Raji (cell line): Measurements from ENCODE around the gene EPHA3.

Source experiments
- POLR2A ChIP-seq: IDR thresholded peaks from 2 replicates; pipeline ENCODE4 v1.6.1; 2011; ENCODE audit warnings: low read depth, low read length, control low read depth; ENCODE audit not compliant: insufficient read depth

The EPHA3 gene

GRCh38 chr3:89107461-89108290 lies at the start of gene EPHA3:
TSS of gene EPHA3 (plus strand) at chr3:89107621. CDS start at chr3:89107749, 128 bp downstream.
- TF ChIP-seq POLR2A, result no peak

- no peak for TF ChIP-seq POLR2A
These were observed 49.0 kb upstream of the EPHA3 start for GRCh38 chr3:89058371-89058770.

- TF ChIP-seq POLR2A, result no peak
These were observed 48.1 kb upstream of the EPHA3 start for GRCh38 chr3:89059211-89059925.

GRCh38 chr3:89061259-89061658 lies 46.2 kb upstream of the EPHA3 start:
- no peak for TF ChIP-seq POLR2A

- TF ChIP-seq POLR2A, result no peak
These were observed 39.7 kb upstream of the EPHA3 start for GRCh38 chr3:89067736-89068135.

- no peak for TF ChIP-seq POLR2A
These were observed 34.8 kb upstream of the EPHA3 start for GRCh38 chr3:89072642-89073041.

GRCh38 chr3:89079944-89080343 lies 27.5 kb upstream of the EPHA3 start:
- no peak for TF ChIP-seq POLR2A

- TF ChIP-seq POLR2A, result no peak
These were observed 19.6 kb upstream of the EPHA3 start for GRCh38 chr3:89087851-89088250.

GRCh38 chr3:89098173-89098572 lies 9.2 kb upstream of the EPHA3 start:
- no peak for TF ChIP-seq POLR2A

GRCh38 chr3:89098964-89099585 lies 8.3 kb upstream of the EPHA3 start:
- no peak for TF ChIP-seq POLR2A

- TF ChIP-seq POLR2A, result no peak
These were observed 6.2 kb upstream of the EPHA3 start for GRCh38 chr3:89101251-89101650.

GRCh38 chr3:89101921-89102320 lies 5.5 kb upstream of the EPHA3 start:
- TF ChIP-seq POLR2A, result no peak

- TF ChIP-seq POLR2A, result no peak
These were observed 2.9 kb upstream of the EPHA3 start for GRCh38 chr3:89104499-89104898.

- no peak for TF ChIP-seq POLR2A
These were observed 1.9 kb upstream of the EPHA3 start for GRCh38 chr3:89105503-89105902.

GRCh38 chr3:89108291-89108550 lies 800 bp downstream of the EPHA3 start:
- TF ChIP-seq POLR2A, result no peak

- no peak for TF ChIP-seq POLR2A
These were observed 5.9 kb downstream of the EPHA3 start for GRCh38 chr3:89113344-89113743.
